ENCODE data around the gene COPS3.

Gene COPS3

DNA sequence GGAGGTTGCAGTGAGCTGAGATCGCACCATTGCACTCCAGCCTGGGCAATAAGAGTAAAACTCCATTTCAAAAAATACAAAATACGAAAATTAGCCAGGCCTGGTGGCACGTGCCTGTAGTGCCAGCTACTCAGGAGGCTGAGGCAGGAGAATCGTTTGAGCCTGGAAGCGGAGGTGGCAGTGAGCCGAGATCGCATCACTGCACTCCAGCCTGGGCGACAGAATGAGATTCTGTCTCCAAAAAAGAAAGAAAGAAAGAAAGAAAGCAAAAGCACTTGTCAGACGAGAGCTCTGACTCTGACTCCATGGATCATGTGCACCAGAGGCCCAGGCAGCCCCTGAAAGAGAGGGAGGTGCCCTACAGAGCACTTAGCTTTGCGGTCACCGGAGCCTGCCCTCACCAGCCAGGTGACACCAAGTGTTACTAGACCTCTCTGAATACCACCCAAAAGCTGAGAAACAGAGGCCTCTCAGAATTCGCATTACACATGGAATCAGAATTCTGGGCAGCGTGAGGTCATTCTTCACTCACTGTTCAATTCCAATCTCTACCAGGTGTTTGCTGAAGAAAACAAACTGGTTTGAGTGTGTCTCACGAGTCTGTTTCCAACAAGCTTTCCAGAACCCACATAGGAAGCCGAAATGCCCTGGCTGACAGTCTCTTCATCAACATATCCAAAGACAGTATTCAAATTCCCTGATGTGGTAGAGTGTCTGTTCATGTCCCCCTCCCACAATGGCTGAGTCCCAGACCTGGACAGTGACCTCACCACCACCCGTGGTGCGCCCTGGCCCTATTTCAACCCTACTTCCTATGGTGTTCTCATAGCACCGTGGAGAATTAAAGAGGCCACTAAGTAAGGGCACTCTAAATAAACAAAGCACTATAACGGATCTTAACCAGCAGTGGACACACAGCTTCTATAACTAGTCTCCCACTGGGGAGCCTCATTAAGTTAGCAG is 45.6 kb downstream of the COPS3 start:
- TF ChIP-seq GLIS3 (CRISPR knock-in tag; IDR thresholded peaks at IDR 0.05), result no peak
- no peak for TF ChIP-seq ZNF70 (CRISPR knock-in tag; IDR thresholded peaks at IDR 0.05)
- TF ChIP-seq, protein P1, sequence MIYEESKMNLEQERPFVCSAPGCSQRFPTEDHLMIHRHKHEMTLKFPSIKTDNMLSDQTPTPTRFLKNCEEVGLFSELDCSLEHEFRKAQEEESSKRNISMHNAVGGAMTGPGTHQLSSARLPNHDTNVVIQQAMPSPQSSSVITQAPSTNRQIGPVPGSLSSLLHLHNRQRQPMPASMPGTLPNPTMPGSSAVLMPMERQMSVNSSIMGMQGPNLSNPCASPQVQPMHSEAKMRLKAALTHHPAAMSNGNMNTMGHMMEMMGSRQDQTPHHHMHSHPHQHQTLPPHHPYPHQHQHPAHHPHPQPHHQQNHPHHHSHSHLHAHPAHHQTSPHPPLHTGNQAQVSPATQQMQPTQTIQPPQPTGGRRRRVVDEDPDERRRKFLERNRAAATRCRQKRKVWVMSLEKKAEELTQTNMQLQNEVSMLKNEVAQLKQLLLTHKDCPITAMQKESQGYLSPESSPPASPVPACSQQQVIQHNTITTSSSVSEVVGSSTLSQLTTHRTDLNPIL (CRISPR knock-in tag; IDR thresholded peaks at IDR 0.05; ENCODE audit: low read depth), result no peak
- no peak for TF ChIP-seq TCF4 (CRISPR knock-in tag; IDR thresholded peaks at IDR 0.05; ENCODE audit: borderline replicate concordance)
- TF ChIP-seq PPARA (CRISPR knock-in tag; IDR thresholded peaks at IDR 0.05; ENCODE audit: borderline replicate concordance), result no peak
- TF ChIP-seq, protein P2, sequence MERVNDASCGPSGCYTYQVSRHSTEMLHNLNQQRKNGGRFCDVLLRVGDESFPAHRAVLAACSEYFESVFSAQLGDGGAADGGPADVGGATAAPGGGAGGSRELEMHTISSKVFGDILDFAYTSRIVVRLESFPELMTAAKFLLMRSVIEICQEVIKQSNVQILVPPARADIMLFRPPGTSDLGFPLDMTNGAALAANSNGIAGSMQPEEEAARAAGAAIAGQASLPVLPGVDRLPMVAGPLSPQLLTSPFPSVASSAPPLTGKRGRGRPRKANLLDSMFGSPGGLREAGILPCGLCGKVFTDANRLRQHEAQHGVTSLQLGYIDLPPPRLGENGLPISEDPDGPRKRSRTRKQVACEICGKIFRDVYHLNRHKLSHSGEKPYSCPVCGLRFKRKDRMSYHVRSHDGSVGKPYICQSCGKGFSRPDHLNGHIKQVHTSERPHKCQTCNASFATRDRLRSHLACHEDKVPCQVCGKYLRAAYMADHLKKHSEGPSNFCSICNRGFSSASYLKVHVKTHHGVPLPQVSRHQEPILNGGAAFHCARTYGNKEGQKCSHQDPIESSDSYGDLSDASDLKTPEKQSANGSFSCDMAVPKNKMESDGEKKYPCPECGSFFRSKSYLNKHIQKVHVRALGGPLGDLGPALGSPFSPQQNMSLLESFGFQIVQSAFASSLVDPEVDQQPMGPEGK (CRISPR knock-in tag; IDR thresholded peaks at IDR 0.05; ENCODE audit: borderline replicate concordance), result no peak
- TF ChIP-seq ESRRG (CRISPR knock-in tag; IDR thresholded peaks at IDR 0.05), result no peak
- no peak for TF ChIP-seq ZNF8 (CRISPR knock-in tag; IDR thresholded peaks at IDR 0.05)
- TF ChIP-seq, protein P3, sequence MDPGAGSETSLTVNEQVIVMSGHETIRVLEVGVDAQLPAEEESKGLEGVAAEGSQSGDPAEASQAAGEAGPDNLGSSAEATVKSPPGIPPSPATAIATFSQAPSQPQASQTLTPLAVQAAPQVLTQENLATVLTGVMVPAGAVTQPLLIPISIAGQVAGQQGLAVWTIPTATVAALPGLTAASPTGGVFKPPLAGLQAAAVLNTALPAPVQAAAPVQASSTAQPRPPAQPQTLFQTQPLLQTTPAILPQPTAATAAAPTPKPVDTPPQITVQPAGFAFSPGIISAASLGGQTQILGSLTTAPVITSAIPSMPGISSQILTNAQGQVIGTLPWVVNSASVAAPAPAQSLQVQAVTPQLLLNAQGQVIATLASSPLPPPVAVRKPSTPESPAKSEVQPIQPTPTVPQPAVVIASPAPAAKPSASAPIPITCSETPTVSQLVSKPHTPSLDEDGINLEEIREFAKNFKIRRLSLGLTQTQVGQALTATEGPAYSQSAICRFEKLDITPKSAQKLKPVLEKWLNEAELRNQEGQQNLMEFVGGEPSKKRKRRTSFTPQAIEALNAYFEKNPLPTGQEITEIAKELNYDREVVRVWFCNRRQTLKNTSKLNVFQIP (CRISPR knock-in tag; IDR thresholded peaks at IDR 0.05; ENCODE audit: borderline replicate concordance, low read depth), result no peak
- no peak for TF ChIP-seq CSDC2 (CRISPR knock-in tag; IDR thresholded peaks at IDR 0.05)
- no peak for TF ChIP-seq BACH2 (CRISPR knock-in tag; IDR thresholded peaks at IDR 0.05; ENCODE audit: borderline replicate concordance)
- no peak for TF ChIP-seq OSR1 (CRISPR knock-in tag; IDR thresholded peaks at IDR 0.05)
- TF ChIP-seq ZC3H10 (CRISPR knock-in tag; IDR thresholded peaks at IDR 0.05), result no peak
- TF ChIP-seq RARB (CRISPR knock-in tag; IDR thresholded peaks at IDR 0.05), result no peak
- TF ChIP-seq TOX (CRISPR knock-in tag; IDR thresholded peaks at IDR 0.05; ENCODE audit: borderline replicate concordance), result no peak
- no peak for TF ChIP-seq ZNF565 (CRISPR knock-in tag; conservative IDR thresholded peaks at IDR 0.05; ENCODE audit: low read depth)
- no peak for TF ChIP-seq ISL1 (CRISPR knock-in tag; IDR thresholded peaks at IDR 0.05)
- no peak for ATAC-seq

DNA sequence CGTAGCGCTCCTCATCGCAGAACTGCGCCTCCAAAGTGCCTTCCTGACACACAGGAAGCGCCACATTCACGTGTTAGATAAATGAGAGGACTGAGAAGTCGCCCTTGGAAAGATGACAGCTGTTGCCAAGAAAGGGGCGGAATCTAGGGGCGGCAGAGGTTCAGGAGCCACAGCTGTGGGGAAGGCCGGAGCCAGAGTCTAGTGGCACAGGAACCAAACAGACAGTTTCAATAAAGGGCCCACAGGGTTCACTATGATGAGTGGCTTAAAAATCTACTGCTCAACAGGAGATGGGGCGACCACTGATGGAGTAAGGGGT is 48.8 kb downstream of the COPS3 start:
- TF ChIP-seq ZNF565 (CRISPR knock-in tag; conservative IDR thresholded peaks at IDR 0.05; ENCODE audit: low read depth) (no peak), PPARA (CRISPR knock-in tag; IDR thresholded peaks at IDR 0.05; ENCODE audit: borderline replicate concordance) (no peak), SNAI2 (CRISPR knock-in tag; IDR thresholded peaks at IDR 0.05) (no peak), TCF4 (CRISPR knock-in tag; IDR thresholded peaks at IDR 0.05; ENCODE audit: borderline replicate concordance) (no peak), ARNTL (CRISPR knock-in tag; IDR thresholded peaks at IDR 0.05; ENCODE audit: borderline replicate concordance, low read depth) (no peak), ESRRG (CRISPR knock-in tag; IDR thresholded peaks at IDR 0.05) (no peak)
- no peak for ATAC-seq

DNA sequence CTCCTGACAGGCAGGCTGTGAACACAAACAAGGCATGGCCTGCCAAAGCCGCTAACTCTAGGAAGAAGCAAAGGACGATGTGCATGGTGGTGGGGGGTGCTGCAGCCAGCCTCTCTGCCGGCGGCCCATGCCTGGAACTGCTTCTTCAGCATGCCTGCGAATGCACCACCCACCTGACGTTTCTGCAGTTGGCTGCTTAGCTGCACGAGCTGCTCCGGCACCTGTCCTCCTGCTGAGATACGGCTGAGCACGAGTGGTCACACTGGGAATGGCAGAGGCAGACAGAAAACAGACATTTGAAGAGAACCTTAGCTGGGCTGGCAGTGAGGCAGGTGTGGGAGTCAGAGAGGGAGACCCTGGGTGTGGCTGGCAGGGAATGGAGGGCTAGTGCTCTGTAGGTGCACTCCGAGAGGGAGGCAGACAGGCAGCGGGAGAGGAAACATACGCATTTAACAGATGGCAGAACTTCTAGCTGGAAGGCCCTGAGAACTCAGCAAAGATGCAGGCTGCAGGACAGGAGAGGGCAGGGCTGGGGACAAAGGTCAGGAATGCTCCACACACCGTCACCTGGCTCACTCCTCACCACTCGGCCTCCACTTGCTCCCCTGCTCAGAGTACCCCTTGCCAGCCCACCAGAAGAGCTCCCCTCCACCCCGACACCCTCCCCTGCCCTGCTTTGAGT is 49.3 kb downstream of the COPS3 start:
- ATAC-seq, result no peak
- TF ChIP-seq ZNF8 (CRISPR knock-in tag; IDR thresholded peaks at IDR 0.05) (no peak), ISL1 (CRISPR knock-in tag; IDR thresholded peaks at IDR 0.05) (no peak), TOX (CRISPR knock-in tag; IDR thresholded peaks at IDR 0.05; ENCODE audit: borderline replicate concordance) (no peak), ARNTL (CRISPR knock-in tag; IDR thresholded peaks at IDR 0.05; ENCODE audit: borderline replicate concordance, low read depth) (no peak), ESRRG (CRISPR knock-in tag; IDR thresholded peaks at IDR 0.05) (no peak), PPARA (CRISPR knock-in tag; IDR thresholded peaks at IDR 0.05; ENCODE audit: borderline replicate concordance) (no peak), OSR1 (CRISPR knock-in tag; IDR thresholded peaks at IDR 0.05) (no peak), TCF4 (CRISPR knock-in tag; IDR thresholded peaks at IDR 0.05; ENCODE audit: borderline replicate concordance) (no peak)

DNA sequence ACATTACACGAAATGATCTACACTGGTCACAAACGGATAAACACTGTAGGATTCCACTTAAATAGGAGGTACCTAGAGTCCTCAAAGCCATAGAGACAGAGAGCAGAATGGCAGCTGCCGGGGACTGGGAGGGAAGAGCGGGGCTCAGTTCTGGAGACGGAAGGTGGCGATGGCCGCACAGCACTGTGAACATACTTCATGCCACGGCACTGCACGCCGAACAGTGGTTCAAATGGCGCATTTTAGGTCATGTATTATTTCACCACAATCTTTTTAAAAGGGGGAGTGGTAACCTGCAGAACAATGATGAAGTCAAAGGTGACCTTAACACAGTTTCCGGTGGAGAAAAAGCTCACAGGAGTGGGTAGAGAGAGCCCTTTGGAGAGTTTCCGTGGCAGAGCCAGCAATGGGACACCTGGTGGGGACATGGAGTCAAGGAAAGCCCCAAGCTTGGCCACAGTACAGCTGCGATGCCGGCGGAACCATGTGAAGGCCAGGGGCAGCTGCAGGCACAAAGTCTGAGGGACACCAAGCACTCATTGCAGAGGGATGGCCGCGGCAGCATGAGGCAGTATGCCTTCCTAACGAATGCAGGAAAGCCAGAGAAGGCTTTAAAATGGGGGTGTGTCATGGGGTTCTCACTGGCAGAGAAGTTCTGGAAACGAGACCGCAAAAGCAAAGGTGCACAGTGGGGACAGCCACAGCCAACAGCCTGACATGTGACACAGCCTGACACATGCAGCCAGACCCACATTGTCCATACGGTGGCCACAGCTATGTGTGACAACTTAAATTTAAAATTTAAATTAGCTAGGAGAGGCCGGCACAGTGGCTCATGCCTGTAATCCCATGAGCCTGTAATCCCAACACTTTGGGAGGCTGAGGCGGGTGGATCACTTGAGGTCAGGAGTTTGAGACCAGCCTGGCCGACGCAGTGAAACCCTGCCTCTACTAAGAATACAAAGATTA is 51.3 kb downstream of the COPS3 start:
- no peak for ATAC-seq
- no peak for TF ChIP-seq ESRRG (CRISPR knock-in tag; IDR thresholded peaks at IDR 0.05)
- TF ChIP-seq TCF4 (CRISPR knock-in tag; IDR thresholded peaks at IDR 0.05; ENCODE audit: borderline replicate concordance), result no peak
- TF ChIP-seq PPARA (CRISPR knock-in tag; IDR thresholded peaks at IDR 0.05; ENCODE audit: borderline replicate concordance), result no peak
- TF ChIP-seq, protein P4, sequence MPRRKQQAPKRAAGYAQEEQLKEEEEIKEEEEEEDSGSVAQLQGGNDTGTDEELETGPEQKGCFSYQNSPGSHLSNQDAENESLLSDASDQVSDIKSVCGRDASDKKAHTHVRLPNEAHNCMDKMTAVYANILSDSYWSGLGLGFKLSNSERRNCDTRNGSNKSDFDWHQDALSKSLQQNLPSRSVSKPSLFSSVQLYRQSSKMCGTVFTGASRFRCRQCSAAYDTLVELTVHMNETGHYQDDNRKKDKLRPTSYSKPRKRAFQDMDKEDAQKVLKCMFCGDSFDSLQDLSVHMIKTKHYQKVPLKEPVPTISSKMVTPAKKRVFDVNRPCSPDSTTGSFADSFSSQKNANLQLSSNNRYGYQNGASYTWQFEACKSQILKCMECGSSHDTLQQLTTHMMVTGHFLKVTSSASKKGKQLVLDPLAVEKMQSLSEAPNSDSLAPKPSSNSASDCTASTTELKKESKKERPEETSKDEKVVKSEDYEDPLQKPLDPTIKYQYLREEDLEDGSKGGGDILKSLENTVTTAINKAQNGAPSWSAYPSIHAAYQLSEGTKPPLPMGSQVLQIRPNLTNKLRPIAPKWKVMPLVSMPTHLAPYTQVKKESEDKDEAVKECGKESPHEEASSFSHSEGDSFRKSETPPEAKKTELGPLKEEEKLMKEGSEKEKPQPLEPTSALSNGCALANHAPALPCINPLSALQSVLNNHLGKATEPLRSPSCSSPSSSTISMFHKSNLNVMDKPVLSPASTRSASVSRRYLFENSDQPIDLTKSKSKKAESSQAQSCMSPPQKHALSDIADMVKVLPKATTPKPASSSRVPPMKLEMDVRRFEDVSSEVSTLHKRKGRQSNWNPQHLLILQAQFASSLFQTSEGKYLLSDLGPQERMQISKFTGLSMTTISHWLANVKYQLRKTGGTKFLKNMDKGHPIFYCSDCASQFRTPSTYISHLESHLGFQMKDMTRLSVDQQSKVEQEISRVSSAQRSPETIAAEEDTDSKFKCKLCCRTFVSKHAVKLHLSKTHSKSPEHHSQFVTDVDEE (CRISPR knock-in tag; IDR thresholded peaks at IDR 0.05), result no peak
- no peak for TF ChIP-seq SNAI2 (CRISPR knock-in tag; IDR thresholded peaks at IDR 0.05)
- TF ChIP-seq ISL1 (CRISPR knock-in tag; IDR thresholded peaks at IDR 0.05), result no peak
- TF ChIP-seq RARB (CRISPR knock-in tag; IDR thresholded peaks at IDR 0.05), result no peak
- no peak for TF ChIP-seq OSR1 (CRISPR knock-in tag; IDR thresholded peaks at IDR 0.05)
- no peak for TF ChIP-seq GLIS3 (CRISPR knock-in tag; IDR thresholded peaks at IDR 0.05)
- TF ChIP-seq BACH2 (CRISPR knock-in tag; IDR thresholded peaks at IDR 0.05; ENCODE audit: borderline replicate concordance), result no peak
- TF ChIP-seq, protein P2 (CRISPR knock-in tag; IDR thresholded peaks at IDR 0.05; ENCODE audit: borderline replicate concordance), result no peak
- no peak for TF ChIP-seq ZFP3 (CRISPR knock-in tag; IDR thresholded peaks at IDR 0.05)
